ENCODE results near the gene WDR70.

WDR70 gene

DNA sequence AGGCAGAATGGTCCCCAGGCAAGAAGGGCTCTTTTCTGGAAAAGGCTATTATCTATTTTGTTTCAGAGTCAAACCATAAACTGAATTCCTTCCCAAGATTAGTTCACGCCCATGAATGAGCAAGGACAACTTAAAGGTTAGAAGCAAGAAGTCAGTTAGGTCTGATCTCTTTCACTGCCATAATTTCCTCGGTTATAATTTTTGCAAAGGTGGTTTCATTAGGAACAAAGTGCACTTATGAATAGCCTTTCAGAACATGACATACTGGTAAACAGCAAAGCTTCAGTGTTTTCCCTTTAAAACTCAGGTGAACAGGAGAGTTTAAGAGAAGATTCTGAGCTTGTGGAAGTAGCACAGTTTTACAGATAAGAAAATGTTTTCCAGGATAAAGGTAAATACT, 282.8 kb downstream of the WDR70 start:
- no peak overlapping the region for H3K4me3 ChIP-seq (ENCODE audit: low read depth, low read length)
- no peak for TF ChIP-seq CTCF (IDR thresholded peaks at IDR 0.05; ENCODE audit: low read depth, low read length)

DNA sequence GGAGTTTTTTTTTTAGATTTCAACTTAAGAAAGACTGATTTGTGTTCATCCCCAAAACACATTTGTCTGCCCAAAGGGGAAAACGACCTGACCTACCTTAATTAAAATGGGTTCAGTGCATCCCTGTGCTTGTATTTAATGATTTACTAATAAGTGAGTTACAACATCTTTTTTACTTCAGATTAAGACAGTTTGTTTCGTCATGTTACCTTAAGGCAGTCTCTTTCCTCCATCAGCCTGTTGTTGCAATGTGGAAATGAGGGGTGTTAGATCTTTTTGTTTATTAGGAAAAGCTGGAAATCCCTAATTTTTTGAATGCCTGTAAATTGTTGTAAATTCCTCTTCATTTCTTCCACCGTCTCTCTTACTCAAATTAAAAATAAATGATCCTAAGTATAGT, 283.2 kb downstream of the WDR70 start:
- TF ChIP-seq CTCF (IDR thresholded peaks at IDR 0.05; ENCODE audit: low read depth, low read length), result no peak
- no peak overlapping the region for H3K4me3 ChIP-seq (ENCODE audit: low read depth, low read length)

GRCh38 chr5:37662789-37663485, 283.8 kb downstream of the WDR70 start:
- TF ChIP-seq CTCF (IDR thresholded peaks at IDR 0.05; ENCODE audit: low read depth, low read length), result no peak

GRCh38 chr5:37663538-37663937, 284.4 kb downstream of the WDR70 start:
- no peak for TF ChIP-seq CTCF (IDR thresholded peaks at IDR 0.05; ENCODE audit: low read depth, low read length)
- no peak overlapping the region for H3K4me3 ChIP-seq (ENCODE audit: low read depth, low read length)

More at GRCh38 chr5:37662789-37663485, 283.8 kb downstream of the WDR70 start:
- no peak overlapping the region for H3K4me3 ChIP-seq (ENCODE audit: low read depth, low read length)

DNA sequence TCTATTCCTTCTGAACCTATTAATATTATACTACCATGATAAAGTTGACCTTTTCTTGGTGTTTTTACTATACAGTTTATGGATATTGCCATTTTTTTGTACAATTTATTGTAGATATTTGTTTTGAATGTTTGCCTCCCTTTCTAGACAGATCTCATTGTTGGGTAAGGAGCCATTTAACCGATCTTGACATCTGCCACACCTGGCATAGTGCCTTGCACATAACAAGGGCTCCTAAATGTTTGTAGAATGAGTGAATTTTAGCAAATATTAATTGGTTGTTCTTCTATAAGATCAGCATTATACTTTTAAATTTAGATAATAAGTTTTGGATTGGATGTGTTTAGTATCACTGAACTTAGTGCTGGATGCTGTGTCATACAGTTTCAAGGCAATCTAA, 285.4 kb downstream of the WDR70 start:
- no peak for TF ChIP-seq CTCF (IDR thresholded peaks at IDR 0.05; ENCODE audit: low read depth, low read length)
- H3K4me3 ChIP-seq (ENCODE audit: low read depth, low read length), result no peak overlapping the region

- TF ChIP-seq CTCF (IDR thresholded peaks at IDR 0.05; ENCODE audit: low read depth, low read length), result no peak
- no peak overlapping the region for H3K4me3 ChIP-seq (ENCODE audit: low read depth, low read length)
These were observed 286.2 kb downstream of the WDR70 start for GRCh38 chr5:37665272-37665671.

- TF ChIP-seq CTCF (IDR thresholded peaks at IDR 0.05; ENCODE audit: low read depth, low read length), result no peak
- H3K4me3 ChIP-seq (ENCODE audit: low read depth, low read length), result no peak overlapping the region
These were observed 286.8 kb downstream of the WDR70 start for GRCh38 chr5:37665889-37666288.
